HG03064 (cell line): Measurements from ENCODE around the gene THOC1.
A peak's percentile ranks its signal among the peaks of the same experiment; 100 is the strongest.
"Not testable (repeated sequence)": the region's sequence is repeated elsewhere in the genome, so short reads cannot be mapped to it uniquely, and the experiment has no call there.

Source experiments
- ATAC-seq: cut with Tn5 transposase; IDR thresholded peaks from one replicate; pipeline ENCODE4 v1.9.1; 2021; ENCODE audit warnings: low read depth; ENCODE audit not compliant: unreplicated experiment

Gene THOC1

GRCh38 chr18:267688-268552 is at the start of gene THOC1:
Gene THOC1 (minus strand): TSS chr18:268047. CDS start chr18:268019, 28 bp downstream.
- ATAC-seq = peak; percentile 87

- no peak for ATAC-seq
These were observed 49.8 kb upstream of the THOC1 start for GRCh38 chr18:317618-318017.

GRCh38 chr18:316393-316792 is 48.5 kb upstream of the THOC1 start:
- ATAC-seq = no peak

- ATAC-seq = no peak
These were observed 46.1 kb upstream of the THOC1 start for GRCh38 chr18:313931-314330.

- no peak for ATAC-seq
These were observed 44.6 kb upstream of the THOC1 start for GRCh38 chr18:312415-312814.

- ATAC-seq = no peak
These were observed 42.2 kb upstream of the THOC1 start for GRCh38 chr18:310042-310441.

GRCh38 chr18:308086-308485 is 40.2 kb upstream of the THOC1 start:
- not testable (repeated sequence) for ATAC-seq

GRCh38 chr18:306608-307255 is 38.9 kb upstream of the THOC1 start:
- no peak for ATAC-seq

- no peak for ATAC-seq
These were observed 37.2 kb upstream of the THOC1 start for GRCh38 chr18:305003-305501.

GRCh38 chr18:303607-304006 is 35.8 kb upstream of the THOC1 start:
- ATAC-seq = no peak

- no peak for ATAC-seq
These were observed 35.2 kb upstream of the THOC1 start for GRCh38 chr18:303011-303410.

- no peak for ATAC-seq
These were observed 34.2 kb upstream of the THOC1 start for GRCh38 chr18:302097-302496.

- ATAC-seq = no peak
These were observed 30.1 kb upstream of the THOC1 start for GRCh38 chr18:297936-298335.

GRCh38 chr18:295756-296490 is 28.1 kb upstream of the THOC1 start:
- ATAC-seq = no peak

- no peak for ATAC-seq
These were observed 26.7 kb upstream of the THOC1 start for GRCh38 chr18:294566-294965.

- ATAC-seq = no peak
These were observed 25.7 kb upstream of the THOC1 start for GRCh38 chr18:293536-293935.

GRCh38 chr18:292271-292670 is 24.4 kb upstream of the THOC1 start:
- no peak for ATAC-seq

- ATAC-seq = not testable (repeated sequence)
These were observed 22.1 kb upstream of the THOC1 start for GRCh38 chr18:289970-290369.

GRCh38 chr18:289026-289425 is 21.2 kb upstream of the THOC1 start:
- no peak for ATAC-seq

GRCh38 chr18:286515-287310 is 18.9 kb upstream of the THOC1 start:
- no peak for ATAC-seq
